ENCODE measurements around the gene PRKAG2. TPM values are rescaled to one million over a fixed set of nuclear protein-coding genes. Genes with fewer than 3 reads are reported as not detected.

PRKAG2 gene
- total and polyA plus RNA-seq, 2 experiments from 2014 or later = 9.1 to 14.9 TPM

DNA sequence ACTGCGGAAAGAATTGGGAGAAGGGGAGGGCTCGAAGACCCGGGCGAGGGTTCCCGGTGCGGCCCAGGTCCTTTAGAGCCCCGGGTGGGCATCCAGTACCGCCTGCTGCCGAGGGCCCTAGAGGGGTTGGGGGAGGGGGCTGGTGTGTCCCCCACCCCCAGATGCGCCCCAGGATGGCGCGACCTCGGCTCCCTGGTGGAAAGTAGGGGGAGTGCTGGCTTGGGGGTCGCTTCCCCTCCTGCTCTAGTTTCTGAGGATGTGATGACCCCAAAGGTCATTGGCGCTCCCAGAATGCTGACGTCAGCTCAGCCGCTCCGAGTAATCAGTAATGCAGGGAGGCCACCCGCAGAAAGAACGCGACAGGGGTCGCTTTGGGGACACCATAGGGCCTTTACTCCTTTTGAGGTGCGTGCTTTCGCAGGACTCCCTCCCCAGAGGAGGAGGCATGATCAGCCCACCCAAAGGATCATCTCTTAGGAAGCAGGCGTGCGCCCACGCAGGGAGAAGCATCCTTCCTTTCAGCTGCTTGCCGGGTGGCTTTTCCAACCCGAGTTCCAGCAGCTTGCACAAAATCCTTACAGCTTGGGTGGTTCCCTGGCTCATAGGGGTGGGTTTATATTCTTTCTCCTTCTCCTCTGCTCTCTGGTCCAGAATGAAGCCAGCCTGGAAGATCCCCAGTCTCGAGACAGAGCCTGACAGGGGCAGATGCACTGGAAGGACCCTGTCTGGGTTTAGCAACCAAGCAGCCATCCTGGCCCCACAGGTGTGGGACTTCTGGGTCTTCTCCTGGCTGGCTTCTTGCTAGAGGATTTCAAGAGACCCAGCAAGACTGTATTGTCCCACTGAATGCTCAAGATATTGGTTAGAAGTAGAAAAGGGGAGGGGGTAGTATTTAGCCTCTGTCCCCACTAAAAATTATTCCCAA, 1.3 kb upstream of the PRKAG2 start (continued):
- TF ChIP-seq, protein P1, sequence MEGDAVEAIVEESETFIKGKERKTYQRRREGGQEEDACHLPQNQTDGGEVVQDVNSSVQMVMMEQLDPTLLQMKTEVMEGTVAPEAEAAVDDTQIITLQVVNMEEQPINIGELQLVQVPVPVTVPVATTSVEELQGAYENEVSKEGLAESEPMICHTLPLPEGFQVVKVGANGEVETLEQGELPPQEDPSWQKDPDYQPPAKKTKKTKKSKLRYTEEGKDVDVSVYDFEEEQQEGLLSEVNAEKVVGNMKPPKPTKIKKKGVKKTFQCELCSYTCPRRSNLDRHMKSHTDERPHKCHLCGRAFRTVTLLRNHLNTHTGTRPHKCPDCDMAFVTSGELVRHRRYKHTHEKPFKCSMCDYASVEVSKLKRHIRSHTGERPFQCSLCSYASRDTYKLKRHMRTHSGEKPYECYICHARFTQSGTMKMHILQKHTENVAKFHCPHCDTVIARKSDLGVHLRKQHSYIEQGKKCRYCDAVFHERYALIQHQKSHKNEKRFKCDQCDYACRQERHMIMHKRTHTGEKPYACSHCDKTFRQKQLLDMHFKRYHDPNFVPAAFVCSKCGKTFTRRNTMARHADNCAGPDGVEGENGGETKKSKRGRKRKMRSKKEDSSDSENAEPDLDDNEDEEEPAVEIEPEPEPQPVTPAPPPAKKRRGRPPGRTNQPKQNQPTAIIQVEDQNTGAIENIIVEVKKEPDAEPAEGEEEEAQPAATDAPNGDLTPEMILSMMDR (conservative IDR thresholded peaks at IDR 0.05; ENCODE audit: low read depth in 2 of 2) = no peak
- TF ChIP-seq EZH2 (IDR thresholded peaks at IDR 0.05; ENCODE audit: low read depth, unreplicated experiment) = peak; percentile 23
- TF ChIP-seq, protein P2, sequence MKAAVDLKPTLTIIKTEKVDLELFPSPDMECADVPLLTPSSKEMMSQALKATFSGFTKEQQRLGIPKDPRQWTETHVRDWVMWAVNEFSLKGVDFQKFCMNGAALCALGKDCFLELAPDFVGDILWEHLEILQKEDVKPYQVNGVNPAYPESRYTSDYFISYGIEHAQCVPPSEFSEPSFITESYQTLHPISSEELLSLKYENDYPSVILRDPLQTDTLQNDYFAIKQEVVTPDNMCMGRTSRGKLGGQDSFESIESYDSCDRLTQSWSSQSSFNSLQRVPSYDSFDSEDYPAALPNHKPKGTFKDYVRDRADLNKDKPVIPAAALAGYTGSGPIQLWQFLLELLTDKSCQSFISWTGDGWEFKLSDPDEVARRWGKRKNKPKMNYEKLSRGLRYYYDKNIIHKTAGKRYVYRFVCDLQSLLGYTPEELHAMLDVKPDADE (IDR thresholded peaks at IDR 0.05) = no peak

- H4K20me1 ChIP-seq (replicated peaks; ENCODE audit: insufficient read depth) = no peaks in the 10 kb centered on the region
- H3K79me2 ChIP-seq (replicated peaks; ENCODE audit: insufficient read depth) = no peaks in the 10 kb centered on the region
- no peaks in the 10 kb centered on the region; the same call in 1 of the 3 replicates for H3K4me1 Mint-ChIP-seq
- peak overlapping the region; percentile 98 for H2AFZ ChIP-seq
- no peaks in the 10 kb centered on the region for H3K36me3 Mint-ChIP-seq (ENCODE audit: low read depth)
- H3K27me3 ChIP-seq (ENCODE audit: insufficient read depth) = peaks cover 42% of the 10 kb centered on the region
- no peaks in the 10 kb centered on the region for H3F3A ChIP-seq (replicated peaks; ENCODE audit: low read depth)
- H3K27ac Mint-ChIP-seq = no peak overlapping the region
- peak overlapping the region; percentile 83 for H3K4me3 Mint-ChIP-seq
- peak; percentile 67 for ATAC-seq
- peaks cover 11% of the 10 kb centered on the region for H3K4me1 ChIP-seq (ENCODE audit: insufficient read depth)
- H3K4me3 ChIP-seq = peak overlapping the region; percentile 92
- no peaks in the 10 kb centered on the region for H3K36me3 ChIP-seq (ENCODE audit: insufficient read depth)
- DNase-seq (ENCODE audit: low spot score) = peak; percentile 76
- H3K27me3 Mint-ChIP-seq (ENCODE audit: insufficient read depth, low read depth, poor library complexity) = peaks cover 46% of the 10 kb centered on the region
- no peak overlapping the region for H3K27ac ChIP-seq (ENCODE audit: low read depth)
- TF ChIP-seq ZNF462 (CRISPR knock-in tag; IDR thresholded peaks at IDR 0.05) (no peak), EZH2 (IDR thresholded peaks at IDR 0.05; ENCODE audit: low read depth, unreplicated experiment) (peak; percentile 54)
- TF ChIP-seq, protein P1 (conservative IDR thresholded peaks at IDR 0.05; ENCODE audit: low read depth in 2 of 2) = no peak
- no peaks in the 10 kb centered on the region; the same call in 2 of the 3 replicates for H3K9me3 Mint-ChIP-seq
- H3K4me2 ChIP-seq = peak overlapping the region; percentile 99
- no peaks in the 10 kb centered on the region for H3K9me2 ChIP-seq (ENCODE audit: insufficient read depth)
Observed at GRCh38 chr7:151875942-151876898, 695 bp downstream of the PRKAG2 start.
